ENCODE measurements around the gene CGB2. TPM values are rescaled to one million over a fixed set of nuclear protein-coding genes. Genes with fewer than 3 reads are reported as not detected.
"Not testable (repeated sequence)": the region's sequence is repeated elsewhere in the genome, so short reads cannot be mapped to it uniquely, and the experiment has no call there.

CGB2 gene
- total RNA-seq, result not detected

DNA sequence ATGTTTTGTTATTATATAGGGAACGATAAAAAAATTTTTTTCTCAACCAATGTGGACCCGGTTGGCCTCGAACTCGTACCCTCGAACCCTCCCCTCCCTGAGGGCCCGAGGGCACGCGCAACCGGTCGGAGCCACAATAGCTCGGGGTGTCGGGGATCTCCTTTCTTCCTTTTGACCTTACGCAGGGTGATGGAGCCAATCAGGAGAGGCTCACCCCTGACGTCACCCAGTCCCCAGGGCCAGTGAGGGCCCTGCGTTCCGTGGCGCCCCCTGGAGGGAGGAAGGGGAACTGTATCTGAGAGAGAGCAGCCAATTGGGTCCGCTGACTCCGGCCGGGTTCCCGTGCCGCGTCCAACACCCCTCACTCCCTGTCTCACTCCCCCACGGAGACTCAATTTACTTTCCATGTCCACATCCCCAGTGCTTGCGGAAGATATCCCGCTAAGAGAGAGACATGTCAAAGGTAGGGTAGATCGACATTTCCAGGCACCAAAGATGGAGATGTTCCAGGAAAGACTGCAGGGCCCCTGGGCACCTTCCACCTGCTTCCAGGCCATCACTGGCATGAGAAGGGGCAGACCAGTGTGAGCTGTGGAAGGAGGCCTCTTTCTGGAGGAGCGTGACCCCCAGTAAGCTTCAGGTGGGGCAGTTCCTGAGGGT is at the start of gene CGB2:
TSS of gene CGB2 (plus strand) at position 249 of the 660 bp plus-strand sequence. CDS start at position 455, 206 bp downstream.
- H3K27me3 Mint-ChIP-seq, H3K27ac Mint-ChIP-seq, H3K4me1 Mint-ChIP-seq, H3K9me3 Mint-ChIP-seq, POLR2A ChIA-PET, H3K36me3 Mint-ChIP-seq: not testable (repeated sequence)
- H3K4me3 Mint-ChIP-seq, result peak within 1 kb of the TSS; percentile 53
- DNase-seq, result peak; percentile 64
- peak; percentile 75 for ATAC-seq (ENCODE audit: low read depth)

DNA sequence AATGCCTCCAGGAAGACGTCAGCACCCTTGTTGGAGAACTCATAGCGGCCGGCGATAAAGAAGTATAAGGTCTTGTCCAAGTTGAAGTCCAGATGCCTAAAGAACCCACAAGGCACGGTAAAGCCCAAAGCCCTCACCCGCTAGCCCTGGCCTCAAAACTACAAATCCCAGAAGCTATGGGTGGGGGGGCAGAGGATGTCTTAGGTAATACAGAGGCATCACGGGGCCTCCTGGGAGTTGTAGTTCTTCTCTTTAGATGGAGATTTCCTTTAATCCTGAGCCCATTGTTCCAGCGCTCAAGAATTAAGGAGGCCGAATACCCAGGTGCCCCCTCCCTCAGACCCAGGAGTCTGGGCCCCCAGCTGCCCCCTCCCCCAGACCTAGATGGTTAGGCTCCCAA is 49.4 kb upstream of the CGB2 start:
- POLR2A ChIA-PET, result interaction anchor here (0.6 kb wide), 1 partner anchor 26 kb away, joined by 4 read pairs; no protein-coding TSS in a partner anchor
- H3K27ac Mint-ChIP-seq, result no peak overlapping the region

DNA sequence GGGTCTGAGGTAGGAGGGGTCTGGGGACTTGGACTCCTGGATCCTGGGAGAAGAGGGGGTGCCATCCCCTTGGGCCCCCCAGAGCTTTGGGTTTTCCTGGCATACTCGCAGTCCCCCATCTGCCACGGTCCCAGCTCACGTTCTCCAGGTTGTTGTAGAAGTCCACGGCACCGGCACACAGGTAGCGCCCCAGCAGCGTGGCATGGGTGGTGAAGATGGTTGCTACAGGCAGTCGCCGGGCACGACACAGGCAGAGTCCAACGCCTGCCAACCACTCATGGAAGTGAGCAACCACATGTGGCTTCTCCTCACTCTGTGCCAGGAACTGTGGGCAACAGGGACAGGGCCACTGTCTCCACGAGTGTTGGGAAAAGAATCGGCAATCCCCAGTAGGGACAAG is 46.0 kb upstream of the CGB2 start:
- Mint-ChIP-seq H3K4me1 (peaks cover 7% of the 10 kb centered on the region), H3K4me3 (no peak overlapping the region), H3K9me3 (no peaks in the 10 kb centered on the region), H3K27me3 (no peaks in the 10 kb centered on the region), H3K27ac (no peak overlapping the region), H3K36me3 (peaks cover 24% of the 10 kb centered on the region)
- ATAC-seq (ENCODE audit: low read depth) (no peak), DNase-seq (no peak)
- POLR2A ChIA-PET, result no interaction called here

More for the DNA sequence above, 49.4 kb upstream of the CGB2 start:
- H3K4me3 Mint-ChIP-seq, result no peak overlapping the region
- peaks cover 10% of the 10 kb centered on the region for H3K4me1 Mint-ChIP-seq
- DNase-seq (no peak), ATAC-seq (ENCODE audit: low read depth) (no peak)
- H3K27me3 Mint-ChIP-seq, result no peaks in the 10 kb centered on the region
- no peaks in the 10 kb centered on the region for H3K9me3 Mint-ChIP-seq
- H3K36me3 Mint-ChIP-seq, result peaks cover 18% of the 10 kb centered on the region

DNA sequence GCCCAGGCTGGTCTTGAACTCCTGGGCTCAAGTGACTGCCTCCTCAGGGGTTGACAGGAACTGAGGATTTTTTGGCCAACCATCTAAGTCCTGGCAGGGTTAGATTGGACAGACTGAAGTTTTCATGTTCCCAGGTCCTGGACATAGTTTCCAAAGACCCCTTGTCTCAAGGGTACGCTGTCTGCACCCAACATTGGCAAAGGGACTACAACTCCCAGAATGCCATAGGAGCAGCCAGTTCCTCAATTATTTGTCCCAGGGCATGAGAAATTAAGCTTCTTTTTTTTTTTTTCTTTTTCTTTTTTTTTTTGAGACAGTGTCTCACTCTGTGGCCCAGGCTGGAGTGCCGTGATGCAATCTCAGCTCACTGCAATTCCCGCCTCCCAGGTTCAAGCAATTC is 45.5 kb upstream of the CGB2 start:
- Mint-ChIP-seq H3K4me3 (no peak overlapping the region), H3K36me3 (peaks cover 24% of the 10 kb centered on the region), H3K4me1 (peaks cover 9% of the 10 kb centered on the region), H3K27ac (no peak overlapping the region), H3K9me3 (no peaks in the 10 kb centered on the region), H3K27me3 (no peaks in the 10 kb centered on the region)
- POLR2A ChIA-PET, result no interaction called here
- ATAC-seq (ENCODE audit: low read depth) (no peak), DNase-seq (no peak)

DNA sequence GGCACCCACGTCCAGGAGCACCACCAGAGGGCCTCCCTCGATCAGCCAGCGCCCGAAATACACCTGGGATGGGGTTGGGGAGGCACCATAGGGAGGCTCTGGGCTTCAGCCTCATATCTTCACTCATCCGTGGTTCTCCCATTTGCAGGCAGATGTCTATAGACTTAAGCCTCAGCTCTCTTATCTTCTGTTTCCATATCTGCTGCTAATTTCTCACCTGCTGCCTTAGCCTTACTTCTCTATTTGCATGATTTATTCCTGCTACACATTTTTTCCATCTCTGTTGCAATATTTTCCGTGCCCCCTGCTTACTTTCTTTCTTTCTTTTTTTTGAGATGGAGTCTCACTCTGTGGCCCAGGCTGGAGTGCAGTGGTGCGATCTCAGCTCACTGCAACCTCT is 44.4 kb upstream of the CGB2 start:
- no peak for ATAC-seq (ENCODE audit: low read depth)
- H3K4me3 Mint-ChIP-seq, result no peak overlapping the region
- no peaks in the 10 kb centered on the region for H3K9me3 Mint-ChIP-seq
- H3K27ac Mint-ChIP-seq, result peak overlapping the region; percentile 44
- H3K27me3 Mint-ChIP-seq, result no peaks in the 10 kb centered on the region
- H3K4me1 Mint-ChIP-seq, result peaks cover 13% of the 10 kb centered on the region
- H3K36me3 Mint-ChIP-seq, result peaks cover 22% of the 10 kb centered on the region
- no peak for DNase-seq
- POLR2A ChIA-PET, result no interaction called here

DNA sequence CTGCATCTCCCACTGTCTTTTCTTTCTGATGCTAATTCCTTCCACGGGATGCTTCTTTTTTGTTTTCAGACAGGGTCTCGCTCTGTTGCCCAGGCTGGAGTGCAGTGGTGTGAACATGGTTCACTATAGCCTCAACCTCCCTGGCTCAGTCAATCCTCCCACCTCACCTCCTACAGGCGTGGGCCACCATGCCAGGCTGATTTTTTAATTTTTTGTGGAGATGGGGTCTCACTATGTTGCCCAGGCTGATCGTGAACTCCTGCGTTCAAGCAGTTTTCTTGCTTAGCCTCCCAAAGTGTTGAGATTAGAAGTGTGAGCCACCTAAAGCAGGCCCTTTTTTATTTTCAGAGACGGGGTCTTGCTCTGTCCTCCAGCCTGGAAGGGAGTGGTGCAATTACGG is 43.4 kb upstream of the CGB2 start:
- peaks cover 20% of the 10 kb centered on the region for H3K36me3 Mint-ChIP-seq
- DNase-seq (no peak), ATAC-seq (ENCODE audit: low read depth) (no peak)
- no peak overlapping the region for H3K4me3 Mint-ChIP-seq
- H3K27ac Mint-ChIP-seq, result no peak overlapping the region
- H3K4me1 Mint-ChIP-seq, result peaks cover 14% of the 10 kb centered on the region
- H3K27me3 Mint-ChIP-seq, result no peaks in the 10 kb centered on the region
- H3K9me3 Mint-ChIP-seq, result no peaks in the 10 kb centered on the region
- POLR2A ChIA-PET, result no interaction called here

DNA sequence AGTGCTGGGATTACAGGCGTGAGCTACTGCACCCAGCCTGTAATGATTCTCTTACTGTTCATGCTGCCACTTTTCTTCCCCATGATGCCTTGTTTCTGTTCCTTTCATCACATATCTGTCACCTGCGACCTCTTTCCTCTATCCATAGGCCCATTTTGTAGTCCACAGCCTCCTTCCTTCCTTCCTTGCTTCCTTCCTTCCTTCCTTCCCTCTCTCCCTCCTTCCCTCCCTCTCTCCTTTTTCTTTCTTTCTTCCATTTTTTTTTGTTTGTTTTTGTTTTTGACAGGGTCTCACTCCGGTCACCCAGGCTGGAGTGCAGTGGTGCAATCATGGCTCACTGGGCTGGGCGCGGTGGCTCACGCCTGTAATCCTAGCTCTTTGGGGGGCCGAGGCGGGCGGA is 42.8 kb upstream of the CGB2 start:
- H3K4me3 Mint-ChIP-seq, result no peak overlapping the region
- no peak overlapping the region for H3K27ac Mint-ChIP-seq
- peaks cover 16% of the 10 kb centered on the region for H3K4me1 Mint-ChIP-seq
- DNase-seq (no peak), ATAC-seq (ENCODE audit: low read depth) (no peak)
- POLR2A ChIA-PET, result no interaction called here
- no peaks in the 10 kb centered on the region for H3K9me3 Mint-ChIP-seq
- no peaks in the 10 kb centered on the region for H3K27me3 Mint-ChIP-seq
- H3K36me3 Mint-ChIP-seq, result peaks cover 20% of the 10 kb centered on the region

DNA sequence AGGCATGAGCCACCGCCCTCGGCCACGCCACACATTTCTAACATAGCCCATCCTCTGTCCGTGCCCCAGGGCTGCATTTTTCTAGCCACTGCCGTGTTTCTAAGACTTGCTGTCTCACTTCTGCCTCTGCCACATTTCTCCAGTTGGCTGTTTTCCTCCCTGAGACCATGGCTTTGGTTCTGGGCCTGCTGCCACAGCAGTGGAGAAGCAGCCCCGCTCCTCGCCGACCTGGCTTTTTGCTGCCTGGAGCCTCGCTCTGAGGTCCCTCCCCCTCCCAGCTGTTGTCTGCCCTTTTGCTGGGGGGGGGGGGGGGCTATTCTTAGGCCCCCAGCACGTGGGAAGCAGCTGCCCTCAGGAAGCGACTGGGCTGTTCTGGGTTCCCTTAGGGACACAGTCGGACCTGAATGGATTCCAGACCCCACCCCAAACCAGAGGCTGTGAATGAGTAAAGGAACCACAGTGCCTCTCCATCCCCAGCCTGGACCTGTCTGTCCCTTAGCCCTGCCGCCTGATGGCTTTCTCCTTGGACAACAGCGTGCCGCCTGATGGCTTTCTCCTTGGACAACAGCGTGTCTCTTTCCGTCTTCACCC is 41.9 kb upstream of the CGB2 start:
- POLR2A ChIA-PET, result no interaction called here
- H3K4me1 Mint-ChIP-seq, result peaks cover 20% of the 10 kb centered on the region
- ATAC-seq (ENCODE audit: low read depth) (no peak), DNase-seq (no peak)
- H3K4me3 Mint-ChIP-seq, result no peak overlapping the region
- H3K36me3 Mint-ChIP-seq, result peaks cover 20% of the 10 kb centered on the region
- no peaks in the 10 kb centered on the region for H3K27me3 Mint-ChIP-seq
- peak overlapping the region; percentile 17 for H3K27ac Mint-ChIP-seq
- H3K9me3 Mint-ChIP-seq, result no peaks in the 10 kb centered on the region

DNA sequence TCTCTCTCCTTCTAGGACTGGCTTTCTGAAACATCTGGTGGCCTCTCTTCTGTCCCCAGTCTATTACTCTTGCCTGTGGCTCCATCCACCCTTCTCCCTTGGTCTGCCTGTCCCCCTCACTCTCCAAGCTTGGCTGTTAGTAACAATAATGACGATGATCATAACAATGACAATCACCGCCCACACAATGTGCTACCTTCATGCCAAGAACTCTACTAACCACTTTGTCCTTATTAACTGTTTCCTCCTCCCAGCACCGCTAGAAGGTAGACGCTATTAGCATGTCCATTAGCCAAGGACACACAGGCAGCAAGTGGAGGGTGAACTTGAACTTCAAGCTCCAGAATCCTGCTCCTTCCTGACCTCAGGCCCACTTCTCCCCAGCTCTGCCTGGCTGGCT is 41.3 kb upstream of the CGB2 start:
- POLR2A ChIA-PET, result no interaction called here
- peaks cover 19% of the 10 kb centered on the region for H3K36me3 Mint-ChIP-seq
- ATAC-seq (ENCODE audit: low read depth), result no peak
- no peaks in the 10 kb centered on the region for H3K27me3 Mint-ChIP-seq
- no peak overlapping the region for H3K4me3 Mint-ChIP-seq
- peaks cover 26% of the 10 kb centered on the region for H3K4me1 Mint-ChIP-seq
- no peaks in the 10 kb centered on the region for H3K9me3 Mint-ChIP-seq
- DNase-seq, result no peak
- peak overlapping the region; percentile 17 for H3K27ac Mint-ChIP-seq

DNA sequence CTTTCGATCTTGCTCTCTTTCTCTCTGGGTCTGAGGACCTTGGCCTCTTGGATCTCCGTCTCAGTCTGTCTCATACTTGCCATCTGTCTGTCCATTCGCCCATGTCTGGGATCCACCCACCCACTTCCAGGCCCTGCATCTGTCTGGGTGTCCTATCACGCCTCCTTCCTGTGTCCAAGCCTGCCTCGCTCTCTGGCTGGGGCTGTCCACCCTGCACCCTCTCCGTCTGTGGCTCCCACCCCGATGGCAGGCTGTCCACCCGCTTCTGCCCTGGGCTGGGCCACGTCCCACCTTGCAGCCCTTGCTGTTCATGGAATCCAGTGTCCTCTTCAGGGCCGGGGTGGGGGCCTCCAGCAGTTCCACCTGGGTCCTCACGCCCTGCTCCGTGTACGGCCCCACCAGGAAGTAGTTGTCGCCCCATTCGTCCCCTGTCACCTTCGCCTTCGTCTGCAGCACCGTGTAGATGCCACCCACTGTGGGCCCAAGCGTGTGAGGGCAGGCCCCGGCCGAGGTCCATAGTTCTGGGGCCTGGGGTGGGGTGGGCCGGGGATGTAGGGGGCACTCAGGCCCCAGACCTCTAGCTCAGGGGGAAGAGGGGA is 40.6 kb upstream of the CGB2 start:
- Mint-ChIP-seq H3K4me1 (peaks cover 27% of the 10 kb centered on the region), H3K27ac (no peak overlapping the region), H3K9me3 (no peaks in the 10 kb centered on the region), H3K27me3 (no peaks in the 10 kb centered on the region), H3K36me3 (peaks cover 18% of the 10 kb centered on the region), H3K4me3 (no peak overlapping the region)
- DNase-seq (no peak), ATAC-seq (ENCODE audit: low read depth) (no peak)
- POLR2A ChIA-PET, result no interaction called here

DNA sequence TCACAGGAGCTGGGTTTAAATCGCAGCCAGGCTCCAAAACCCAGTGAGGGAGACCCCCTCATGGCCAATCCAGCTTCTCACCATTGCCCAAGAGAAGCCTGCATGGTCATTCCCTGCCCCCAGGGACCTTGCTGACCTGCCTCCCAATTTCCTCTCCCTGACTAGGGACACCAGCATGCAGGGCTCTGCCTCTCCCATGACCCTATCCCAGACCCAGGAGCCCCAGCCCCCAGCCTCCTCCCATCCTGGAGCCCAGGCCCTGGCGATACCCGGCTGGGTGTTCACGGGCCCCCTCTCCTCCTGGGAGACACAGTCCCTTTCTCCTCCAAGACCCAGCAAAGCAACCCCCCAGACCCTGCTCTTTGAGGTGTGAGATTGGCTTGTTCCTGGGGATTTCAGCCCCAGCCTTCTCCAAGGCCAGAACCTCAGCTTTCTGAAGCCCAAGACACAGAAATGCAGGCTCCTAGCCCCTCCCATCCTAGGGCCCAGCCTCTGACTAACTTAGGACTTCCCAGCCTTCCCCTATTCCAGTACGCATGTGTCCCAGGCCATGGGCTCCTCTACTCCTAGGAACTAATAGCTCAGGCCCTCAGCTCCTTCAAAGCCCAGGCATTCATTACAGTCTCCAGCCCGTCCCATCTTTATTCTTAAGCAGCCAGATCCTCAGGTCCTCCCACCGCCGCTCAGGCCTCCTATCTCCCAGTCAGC is 39.7 kb upstream of the CGB2 start:
- POLR2A ChIA-PET, result interaction anchor here (0.6 to 2.8 kb wide), 5 partner anchors 8 to 32 kb away, joined by 3 to 21 read pairs (median 14); partner anchors contain the start of gene FTL
- DNase-seq (no peak), ATAC-seq (ENCODE audit: low read depth) (no peak)
- H3K27ac Mint-ChIP-seq, result peak overlapping the region; percentile 98
- H3K36me3 Mint-ChIP-seq, result peaks cover 18% of the 10 kb centered on the region
- no peaks in the 10 kb centered on the region for H3K9me3 Mint-ChIP-seq
- H3K4me1 Mint-ChIP-seq, result peaks cover 28% of the 10 kb centered on the region
- no peaks in the 10 kb centered on the region for H3K27me3 Mint-ChIP-seq
- peak overlapping the region; percentile 92 for H3K4me3 Mint-ChIP-seq

DNA sequence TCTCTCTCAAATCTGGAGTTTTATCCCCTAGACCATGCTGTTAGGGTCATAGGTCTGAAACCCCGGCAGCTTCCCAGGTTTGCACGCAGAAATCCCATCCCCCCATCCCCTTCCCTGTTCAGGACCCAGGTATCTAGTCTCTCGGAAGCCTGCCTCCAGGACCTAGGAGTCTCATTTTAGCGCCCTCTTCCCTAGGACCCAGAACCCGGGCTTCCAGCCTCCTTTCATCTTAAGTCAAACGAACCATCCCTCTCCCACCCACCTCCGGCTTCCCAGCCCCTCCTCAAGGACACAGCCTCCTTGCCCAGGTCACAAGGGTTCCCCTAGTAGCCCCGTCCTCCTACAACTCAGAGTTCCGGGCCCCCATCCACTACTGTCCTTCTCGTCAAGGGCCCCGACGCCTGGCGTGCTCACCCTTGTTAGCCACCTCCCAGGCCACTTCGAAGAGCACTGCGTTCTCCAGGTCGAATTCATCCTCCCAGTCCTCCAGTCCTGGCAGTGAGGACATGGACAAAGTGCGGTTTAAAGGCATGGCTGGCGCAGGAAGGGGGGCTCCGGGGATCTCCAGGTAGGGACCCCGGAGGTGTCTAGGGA is 39.0 kb upstream of the CGB2 start:
- H3K4me3 Mint-ChIP-seq, result peak overlapping the region; percentile 92
- H3K36me3 Mint-ChIP-seq, result peaks cover 15% of the 10 kb centered on the region
- POLR2A ChIA-PET, result interaction anchor here (0.6 to 2.8 kb wide), 18 partner anchors 8 to 648 kb away, joined by 3 to 21 read pairs (median 6); partner anchors contain the start of genes CD37, FTL, NUCB1 and PPP1R15A
- peak overlapping the region; percentile 98 for H3K27ac Mint-ChIP-seq
- no peaks in the 10 kb centered on the region for H3K27me3 Mint-ChIP-seq
- DNase-seq (no peak), ATAC-seq (ENCODE audit: low read depth) (no peak)
- no peaks in the 10 kb centered on the region for H3K9me3 Mint-ChIP-seq
- H3K4me1 Mint-ChIP-seq, result peaks cover 28% of the 10 kb centered on the region
